HG02798 (cell line): ENCODE data around the gene LRBA.
"Not testable (repeated sequence)": the region's sequence is repeated elsewhere in the genome, so short reads cannot be mapped to it uniquely, and the experiment has no call there.

ENCODE experiments used
- ATAC-seq: cut with Tn5 transposase; IDR thresholded peaks from one replicate; pipeline ENCODE4 v1.9.1; 2021; ENCODE audit warnings: mild to moderate bottlenecking; ENCODE audit not compliant: unreplicated experiment, poor library complexity

Gene LRBA

DNA sequence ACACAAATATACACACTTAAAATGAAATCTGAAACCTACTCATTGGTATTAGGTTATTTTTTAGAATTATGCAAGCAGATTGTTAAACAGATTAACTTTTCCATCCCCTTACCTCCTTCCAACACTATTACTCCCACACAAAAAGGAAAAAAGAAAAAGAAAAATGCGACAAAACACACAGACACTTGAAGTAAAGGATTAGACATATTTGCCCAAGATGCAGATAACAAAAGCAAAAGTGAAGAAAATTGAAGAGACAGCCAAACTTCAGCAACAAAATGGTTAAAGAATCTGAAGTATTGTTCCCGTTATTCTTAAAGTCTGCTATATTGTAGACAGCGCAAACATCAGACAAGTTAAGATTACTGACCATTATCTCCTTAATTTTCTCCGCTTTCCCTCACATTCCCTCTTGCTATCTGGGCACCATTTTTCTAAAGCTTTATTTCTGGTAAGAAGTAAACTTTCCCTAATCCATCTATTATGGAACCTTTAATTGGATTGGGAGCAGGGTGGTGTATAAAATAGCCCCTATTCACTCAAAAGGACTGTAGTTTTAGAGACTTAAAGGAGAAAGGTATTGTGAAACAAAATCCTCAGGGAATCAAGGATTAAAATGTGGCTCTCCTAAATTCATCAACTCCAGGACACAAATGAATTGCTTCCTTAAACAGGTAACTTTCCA is 467.8 kb downstream of the LRBA start:
- no peak for ATAC-seq

DNA sequence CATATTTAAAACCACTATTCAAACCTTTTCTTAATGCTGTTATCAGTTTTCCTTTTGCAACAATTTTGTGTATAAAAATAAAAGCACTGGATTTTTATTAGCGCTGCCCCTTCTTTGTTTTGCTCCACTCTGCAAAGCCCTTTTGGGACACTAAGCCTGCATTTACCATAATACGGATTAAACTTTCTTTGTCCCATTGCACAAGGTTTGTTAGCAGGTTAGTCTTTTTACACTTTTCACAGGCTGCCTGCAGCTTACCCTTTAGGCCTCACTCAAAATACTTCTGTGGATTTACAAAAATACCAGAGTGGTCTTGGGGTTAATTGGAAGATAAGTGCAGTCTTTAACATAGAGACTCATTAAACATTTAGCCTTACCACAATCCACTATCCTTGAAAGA is 468.8 kb downstream of the LRBA start:
- no peak for ATAC-seq

DNA sequence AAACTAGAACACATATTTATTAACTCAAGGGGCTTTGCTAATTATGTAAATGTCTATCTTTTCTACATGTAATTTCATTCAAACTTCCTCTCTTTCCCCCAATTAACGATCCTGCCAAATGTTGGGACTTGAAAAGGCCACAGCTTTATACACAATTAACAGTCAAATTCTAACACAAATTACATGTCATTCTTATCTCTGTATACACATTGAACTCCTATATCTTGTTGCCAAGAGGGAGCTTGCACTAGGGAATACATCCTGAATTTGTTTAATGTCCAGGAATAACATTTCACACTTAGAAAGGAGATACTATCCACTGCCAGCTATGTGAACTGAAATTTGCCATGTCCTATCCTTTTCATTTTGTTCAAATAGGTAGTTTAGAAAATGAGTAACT is 472.0 kb downstream of the LRBA start:
- no peak for ATAC-seq

DNA sequence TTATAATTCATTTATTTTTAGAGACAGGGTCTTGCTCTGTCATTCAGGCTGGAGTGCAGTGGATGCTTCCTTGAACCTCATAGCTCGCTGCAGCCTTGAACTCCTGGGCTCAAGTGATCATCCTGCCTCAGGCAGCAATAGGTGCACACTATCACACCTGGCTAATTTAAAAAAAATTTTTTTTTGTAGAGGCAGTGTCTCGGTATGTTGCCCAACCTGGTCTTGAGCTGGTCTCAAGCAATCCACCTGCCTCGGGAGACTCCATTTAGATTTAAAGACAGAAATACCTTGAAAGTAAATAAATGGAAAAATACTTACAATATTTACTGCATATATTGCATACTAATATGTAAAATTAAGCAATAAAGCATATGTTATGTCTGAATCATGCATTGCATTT is 473.4 kb downstream of the LRBA start:
- ATAC-seq, result no peak

DNA sequence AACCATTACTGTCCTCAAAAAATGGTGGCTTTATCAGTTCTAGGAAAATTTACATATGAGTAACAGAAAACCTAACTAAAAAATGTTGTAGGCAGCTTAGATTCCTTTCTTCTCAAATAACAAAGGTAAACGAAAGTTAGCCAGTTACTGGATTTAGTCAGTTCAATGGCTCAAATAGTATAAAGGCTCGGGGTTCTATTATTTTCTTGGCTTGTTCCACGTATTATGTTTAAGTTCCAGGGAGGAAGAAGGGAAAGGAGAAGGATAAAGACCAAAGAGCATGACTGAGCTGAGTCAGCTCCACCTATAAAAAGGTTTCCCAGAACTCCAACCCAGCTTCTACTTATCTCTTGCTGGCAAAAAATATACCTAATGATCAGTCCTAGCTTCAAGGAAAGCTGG is 474.1 kb downstream of the LRBA start:
- no peak for ATAC-seq

DNA sequence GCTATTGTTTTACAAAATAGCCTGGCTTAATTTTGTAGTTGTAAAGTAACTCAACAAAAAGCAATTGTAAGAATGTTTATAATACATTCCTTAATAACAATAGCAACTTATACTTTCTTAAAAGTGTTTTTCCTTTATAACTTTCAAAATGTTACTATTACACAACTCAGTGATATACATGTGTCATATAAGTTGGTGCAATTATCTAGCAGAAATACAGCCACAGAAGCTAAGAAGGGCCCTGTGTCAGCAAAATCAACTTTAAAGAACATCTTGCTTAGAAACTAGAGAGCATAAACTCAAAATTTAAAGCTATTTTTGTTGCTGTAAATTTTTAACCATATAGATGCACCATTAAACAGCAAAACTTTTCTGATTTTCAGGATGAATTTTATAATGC is 474.5 kb downstream of the LRBA start:
- no peak for ATAC-seq

DNA sequence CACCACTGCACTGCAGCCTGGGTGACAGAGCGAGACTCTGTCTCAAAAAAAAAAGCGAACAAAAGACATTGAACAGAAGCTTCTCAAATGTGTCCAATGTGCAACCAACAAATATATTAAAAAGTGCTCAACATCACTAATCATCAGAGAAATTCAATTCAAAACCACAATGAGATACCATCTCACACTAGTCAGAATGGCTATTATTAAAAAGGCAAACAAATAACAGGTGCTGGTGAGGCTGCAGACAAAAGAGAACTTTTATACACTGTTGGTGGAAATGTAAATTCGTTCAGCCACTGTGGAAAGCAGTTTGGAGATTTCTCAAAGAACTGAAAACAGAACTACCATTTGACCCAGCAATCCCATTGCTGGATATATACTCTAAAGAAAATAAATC is 477.2 kb downstream of the LRBA start:
- not testable (repeated sequence) for ATAC-seq

DNA sequence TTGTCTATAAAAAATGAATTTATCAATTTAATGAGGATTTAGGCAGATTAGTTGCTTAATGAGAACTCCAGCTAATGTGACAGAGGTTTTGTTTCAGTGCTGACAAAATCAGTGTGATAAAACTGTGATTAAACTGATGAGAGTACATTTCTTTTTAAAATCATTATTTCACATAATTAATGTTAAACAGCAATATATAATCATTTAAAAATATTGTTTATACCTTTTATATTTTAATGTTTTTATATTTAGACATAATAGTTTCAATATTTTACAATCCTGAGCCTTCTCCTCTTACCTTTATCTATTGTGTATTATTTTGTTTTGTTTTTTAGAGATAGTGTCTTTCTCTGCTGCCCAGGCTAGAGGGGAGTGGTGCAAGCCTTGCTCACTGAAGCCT is 480.3 kb downstream of the LRBA start:
- no peak for ATAC-seq

DNA sequence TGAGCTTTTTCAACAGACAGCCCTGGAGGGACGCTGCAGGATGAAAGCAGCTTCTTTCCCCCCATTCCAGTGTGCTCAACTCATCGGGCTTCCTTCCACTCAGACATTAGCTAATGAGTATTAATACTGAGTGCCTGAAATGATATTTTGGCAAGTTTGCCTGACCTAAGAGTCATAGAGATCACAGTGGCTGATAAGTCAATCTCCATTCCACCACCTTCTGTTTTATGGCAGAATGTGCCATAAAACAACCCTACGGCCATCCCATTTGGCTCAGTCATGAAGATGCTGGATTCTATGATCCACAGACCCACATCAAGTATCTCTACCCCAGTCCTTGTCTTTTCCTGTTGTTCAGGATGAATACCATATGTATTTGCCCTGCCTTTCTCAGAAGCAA is 481.4 kb downstream of the LRBA start:
- no peak for ATAC-seq

DNA sequence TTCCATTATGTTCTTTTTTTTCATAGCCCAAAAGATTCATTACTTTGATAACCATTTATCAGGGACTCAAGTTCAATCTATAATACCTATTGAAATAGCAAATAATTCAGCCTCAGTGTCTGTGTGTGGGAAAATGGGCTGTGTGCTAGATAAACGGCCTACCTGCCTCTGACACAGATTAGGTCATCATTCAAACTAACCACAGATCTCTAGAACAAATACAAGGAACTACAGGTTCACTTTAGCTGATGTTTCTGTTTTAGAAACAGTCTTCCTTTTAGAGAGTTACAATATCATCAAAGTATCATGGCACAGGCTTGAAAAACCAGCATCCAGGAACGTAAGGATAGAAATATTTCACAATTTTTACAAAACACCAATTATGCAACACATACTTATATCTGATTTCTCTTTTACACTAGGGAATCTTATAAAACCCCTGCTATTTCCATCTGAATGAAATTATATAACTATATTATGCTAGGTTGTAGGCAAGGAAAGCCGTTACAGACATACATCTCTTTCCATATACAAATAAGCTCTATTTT is 489.7 kb downstream of the LRBA start:
- no peak for ATAC-seq

DNA sequence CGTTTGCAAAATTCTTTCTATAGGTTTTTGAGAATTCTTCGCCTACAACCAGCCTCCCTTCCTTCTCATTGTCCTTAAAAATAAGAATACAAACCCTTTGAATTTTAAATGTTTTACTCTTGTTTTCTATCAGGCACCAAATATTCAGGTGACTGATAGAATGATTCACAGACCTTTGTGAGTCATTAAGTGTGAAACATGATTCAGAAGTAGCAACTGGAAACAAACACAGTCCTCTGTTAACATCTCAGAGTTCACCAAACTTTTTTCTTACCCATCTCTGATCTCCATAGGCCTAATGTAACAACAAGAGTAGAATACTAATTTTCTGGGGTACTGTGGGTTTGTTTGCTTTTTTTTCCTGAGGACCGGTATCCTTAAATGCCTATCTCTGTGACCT is 496.5 kb downstream of the LRBA start:
- no peak for ATAC-seq

DNA sequence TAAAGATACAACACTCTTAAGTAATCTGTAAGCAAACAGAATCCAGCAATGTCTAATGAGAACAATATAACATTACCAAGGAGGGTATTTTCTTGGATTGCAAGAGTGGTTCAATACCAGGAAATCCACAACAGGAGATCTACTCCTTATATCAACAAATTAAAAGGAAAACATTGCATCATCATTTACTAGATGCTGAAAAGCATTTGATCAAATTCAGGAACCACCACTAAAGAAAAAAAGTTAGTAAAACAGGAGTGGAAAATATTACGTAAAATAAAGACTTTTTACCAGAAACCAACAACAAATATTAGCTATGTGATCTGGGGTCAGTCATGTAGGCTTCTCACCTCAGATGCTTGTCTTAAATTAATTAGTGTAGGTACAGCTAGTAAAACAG is 499.9 kb downstream of the LRBA start:
- no peak for ATAC-seq

DNA sequence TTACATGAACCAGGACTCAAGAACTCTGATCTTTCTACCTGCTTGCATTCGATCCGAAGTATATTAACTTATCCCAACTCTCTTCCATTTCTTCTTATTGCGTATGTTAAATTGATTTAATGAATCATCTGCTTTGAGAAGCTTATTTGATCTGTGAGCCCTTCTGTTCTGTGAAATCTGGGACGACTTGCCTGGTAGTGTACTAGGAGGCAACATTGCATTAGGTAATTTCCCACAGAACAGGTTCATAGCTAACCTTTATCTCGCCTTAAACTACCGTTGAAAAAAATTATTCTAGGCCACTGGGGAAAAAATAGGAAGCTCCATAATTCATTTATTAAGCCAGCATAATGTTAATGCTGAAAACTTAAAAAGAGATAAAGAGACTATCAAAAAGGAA is 500.4 kb downstream of the LRBA start:
- no peak for ATAC-seq

DNA sequence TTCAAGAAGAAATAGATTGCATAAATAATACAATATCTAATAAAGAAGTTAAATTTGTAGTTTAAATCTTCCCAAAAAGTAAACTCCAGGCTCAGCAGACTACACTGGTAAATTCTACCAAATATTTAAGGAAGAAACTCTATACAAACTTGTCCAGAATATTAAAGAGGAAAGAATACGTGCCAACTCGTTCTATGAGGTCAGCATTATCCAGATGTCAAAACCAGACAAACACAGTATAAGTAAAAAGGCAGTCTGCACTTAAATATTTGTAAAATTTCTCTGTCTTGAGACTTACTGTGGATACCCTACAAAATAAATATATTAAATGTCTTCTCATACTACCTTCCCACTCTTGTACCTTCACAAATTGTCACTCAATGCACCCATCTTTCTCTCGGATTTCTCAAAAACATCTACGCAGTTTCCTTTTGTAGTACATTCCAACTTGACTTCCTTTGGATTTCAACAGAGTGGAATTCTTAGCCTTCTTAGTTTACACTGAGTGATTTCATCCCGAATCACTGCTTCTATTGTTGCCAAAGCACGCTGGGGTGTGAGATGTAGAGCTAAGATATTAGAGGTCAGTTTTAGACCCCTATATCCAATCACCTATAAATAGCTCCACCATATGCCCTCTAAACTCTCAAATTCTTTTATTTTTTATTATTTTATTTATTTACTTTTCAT is 504.8 kb downstream of the LRBA start:
- ATAC-seq, result no peak

DNA sequence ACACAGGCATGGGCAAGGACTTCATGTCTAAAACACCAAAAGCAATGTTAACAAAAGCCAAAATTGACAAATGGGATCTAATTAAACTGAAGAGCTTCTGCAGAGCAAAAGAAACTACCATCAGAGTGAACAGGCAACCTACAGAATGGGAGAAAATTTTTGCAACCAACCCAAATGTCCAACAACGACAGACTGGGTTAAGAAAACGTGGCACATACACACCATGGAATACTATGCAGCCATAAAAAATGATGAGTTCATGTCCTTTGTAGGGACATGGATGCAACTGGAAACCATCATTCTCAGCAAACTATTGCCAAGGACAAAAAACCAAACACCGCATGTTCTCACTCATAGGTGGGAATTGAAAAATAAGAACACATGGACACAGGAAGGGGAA is 507.4 kb downstream of the LRBA start:
- ATAC-seq, result not testable (repeated sequence)

DNA sequence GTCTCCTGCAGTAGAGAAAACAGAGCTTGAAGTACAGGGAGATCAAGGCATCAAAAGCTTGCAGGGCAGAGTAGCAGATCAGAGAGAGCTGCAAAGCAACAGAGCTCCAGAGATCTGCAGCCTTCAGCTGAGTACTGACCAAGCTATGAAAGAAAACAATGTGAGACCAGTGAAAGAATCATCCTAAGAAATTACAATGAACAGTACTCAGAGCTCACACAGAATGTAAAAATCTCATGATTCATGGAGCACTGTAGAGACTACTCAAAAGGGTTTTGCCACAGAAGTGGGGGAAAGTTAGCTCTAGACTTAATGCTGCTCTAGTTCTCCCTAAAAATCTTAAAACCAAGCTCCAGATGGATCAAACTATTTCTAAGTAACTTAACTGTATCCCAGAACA is 513.1 kb downstream of the LRBA start:
- ATAC-seq, result no peak

DNA sequence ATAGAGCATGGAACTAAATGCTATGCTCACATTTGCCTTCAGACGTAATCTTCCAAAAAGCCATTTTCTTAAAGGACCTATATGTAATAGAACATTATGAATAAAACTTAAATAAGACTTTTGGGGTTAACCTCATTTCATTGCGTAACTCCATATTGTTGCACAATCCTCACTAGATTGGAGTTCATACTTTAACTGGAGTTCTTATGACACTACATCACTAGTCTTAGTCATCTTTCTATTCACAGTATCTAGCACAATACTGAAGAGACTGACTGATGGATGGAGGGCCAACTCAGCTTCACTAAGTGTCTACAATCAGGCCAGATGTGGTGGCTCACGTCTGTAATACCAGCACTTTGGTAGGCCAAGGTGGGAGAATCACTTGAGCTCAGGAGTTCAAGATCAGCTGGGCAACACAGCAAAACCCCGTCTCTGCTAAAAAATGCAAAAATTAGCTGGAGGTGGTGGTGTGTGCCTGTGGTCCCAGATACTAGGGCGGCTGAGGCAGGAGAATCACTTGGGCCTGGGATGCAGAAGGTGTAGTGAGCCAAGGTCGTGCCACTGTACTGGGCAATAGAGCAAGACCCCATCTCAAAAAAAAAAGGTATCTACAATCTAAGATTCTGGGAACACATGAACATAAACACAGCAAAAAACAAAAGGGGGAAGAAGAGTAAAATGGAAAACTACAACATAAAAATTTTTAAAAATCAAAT is 513.9 kb downstream of the LRBA start:
- ATAC-seq, result no peak

DNA sequence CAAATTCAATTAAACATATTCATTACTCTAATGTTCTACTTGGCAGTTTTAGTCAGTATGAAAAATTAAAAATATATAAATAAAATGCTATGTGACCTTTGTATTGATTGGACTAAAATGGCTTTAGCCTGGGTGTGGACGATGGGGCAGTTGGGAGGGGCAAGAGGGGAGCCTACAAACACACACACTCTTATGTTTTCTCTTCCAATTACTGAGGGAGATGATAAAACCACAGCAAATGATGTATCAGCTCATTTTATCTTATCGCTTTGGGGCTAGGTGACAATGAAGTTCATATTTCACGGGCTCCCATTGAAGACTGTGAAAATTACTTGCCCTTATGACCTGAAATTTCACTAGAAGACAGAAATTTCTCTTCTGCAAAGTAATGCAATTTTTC is 517.5 kb downstream of the LRBA start:
- ATAC-seq, result no peak

DNA sequence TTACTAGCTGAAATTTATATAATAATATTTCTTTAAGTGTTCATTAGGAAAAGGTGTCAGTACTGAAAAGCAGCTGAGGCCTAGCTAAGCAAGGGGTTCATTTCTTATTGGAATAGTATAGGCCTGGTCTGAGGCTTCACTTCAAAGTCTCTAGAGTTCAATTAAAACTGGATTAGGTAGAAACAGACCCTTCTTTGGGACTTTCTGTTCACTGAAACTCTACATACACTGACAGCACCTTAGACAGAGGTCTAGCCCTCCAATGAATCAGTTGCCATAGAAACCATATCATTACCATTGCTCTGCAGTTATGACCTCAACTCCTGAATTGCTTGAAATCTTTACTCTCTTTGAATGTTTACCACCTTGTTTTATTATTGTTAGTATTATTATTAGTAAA is 519.5 kb downstream of the LRBA start:
- ATAC-seq, result no peak

DNA sequence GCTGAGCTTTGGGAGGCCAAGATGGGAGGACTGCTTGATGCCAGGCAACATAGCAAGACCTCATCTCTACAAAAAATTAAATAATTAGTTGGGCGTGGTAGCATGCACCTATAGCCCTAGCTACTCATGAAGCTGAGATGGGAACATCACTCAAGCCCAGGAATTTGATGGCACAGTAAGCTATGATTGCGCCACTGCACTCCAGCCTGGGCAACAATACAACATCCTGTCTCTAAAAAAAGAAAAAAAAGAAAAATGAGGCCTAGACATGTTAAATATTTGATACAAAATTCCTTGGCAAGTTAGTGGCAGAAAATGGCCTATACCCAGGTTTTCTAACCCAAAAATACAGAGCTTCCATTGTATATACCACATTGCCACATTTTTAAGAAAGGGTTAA is 521.2 kb downstream of the LRBA start:
- ATAC-seq, result no peak
